K562 (cell line): ENCODE results near the gene TTC38. TPM values are rescaled to one million over a fixed set of nuclear protein-coding genes. Genes with fewer than 3 reads are reported as not detected.

ENCODE experiments used
- ATAC-seq: fragments of 200-7000 bp; cut with Tn5 transposase; 3 replicates; pipeline ENCODE4 v1.9.1; 2020; ENCODE audit warnings: moderate library complexity
- BruUV-seq: library from RNA; stranded (reverse); fragments of 400-500 nt; replicated peaks from 2 replicates; lab custom pipeline; 2021; lab: Mats Ljungman, UMichigan
- CTCF ChIA-PET: fragments of 300-600 bp; formaldehyde crosslinking; extraction: SDS; loops from one replicate; lab custom pipeline; 2021; ENCODE audit warnings: low intra/inter-chr PET ratio; lab: Yijun Ruan, JAX
- POLR2A ChIA-PET: fragments of 300-600, 350-650 bp; sonication (Branson Sonifier 250); formaldehyde crosslinking; extraction: SDS; loops from one replicate; lab custom pipeline; 2021; ENCODE audit warnings: antibody characterized with exemption, inconsistent platforms; lab: Yijun Ruan, JAX
- DNase-seq, 4 experiments: peaks; one replicate each; pipeline versions ENCODE4 v3.0.0 to v3.0.0-alpha.2; 2011 to 2018; ENCODE audit warnings: low spot score in 3 of 4, mixed read lengths in 3 of 4; ENCODE audit errors: extremely low read depth in 1 of 4
- FAIRE-seq: peaks from 2 replicates; lab custom pipeline; 2011; peaks lifted over from hg19 to GRCh38; lab: Jason Lieb, UNC
- H2AFZ ChIP-seq: 2 replicates; pipeline ENCODE4 v1.6.0; 2011; ENCODE audit warnings: low read depth, low read length, control low read depth, inconsistent platforms
- H3K27ac ChIP-seq: fragments of 200-600 bp; 3 replicates; pipeline ENCODE4 v1.8.0; 2011; ENCODE audit warnings: low read depth, mild to moderate bottlenecking, control low read depth, inconsistent platforms, low read length, moderate library complexity, mixed read lengths; ENCODE audit errors: extremely low read depth
- H3K27me3 ChIP-seq, 2 experiments: fragments of 300-600 bp in 1 of 2; 2 replicates in 1 of 2; 3 replicates in 1 of 2; pipeline versions ENCODE4 v1.6.0 to v1.8.0; 2011; ENCODE audit warnings: inconsistent platforms in 2 of 2, low read length in 2 of 2, mild to moderate bottlenecking in 1 of 2, mixed read lengths in 1 of 2, moderate library complexity in 1 of 2; ENCODE audit not compliant: control insufficient read depth in 2 of 2, insufficient read depth in 2 of 2
- H3K36me3 ChIP-seq: fragments of 300-600 bp; 3 replicates; pipeline ENCODE4 v1.8.0; 2011; ENCODE audit warnings: mild to moderate bottlenecking, low read length, inconsistent platforms; ENCODE audit not compliant: control insufficient read depth, insufficient read depth
- H3K4me1 ChIP-seq, 2 experiments: fragments of 200-600 bp in 1 of 2; replicated peaks in 1 of 2; 2 replicates in 1 of 2; 3 replicates in 1 of 2; pipeline versions ENCODE4 v1.5.1 to v1.8.0; 2011; ENCODE audit warnings: inconsistent platforms in 2 of 2, low read length in 2 of 2, mild to moderate bottlenecking in 1 of 2, mixed read lengths in 1 of 2, moderate library complexity in 1 of 2; ENCODE audit not compliant: control insufficient read depth in 2 of 2, insufficient read depth in 2 of 2
- H3K4me2 ChIP-seq: 2 replicates; pipeline ENCODE4 v1.6.1; 2011; ENCODE audit warnings: low read length, control low read depth, inconsistent platforms, mixed read lengths; ENCODE audit not compliant: insufficient read depth
- H3K4me3 ChIP-seq: fragments of 200-600 bp; sonication (generic), shearing (Covaris generic); 2 replicates; pipeline ENCODE4 v1.5.1; 2016; ENCODE audit warnings: control low read depth, inconsistent platforms
- H3K79me2 ChIP-seq: fragments of 200-600 bp; 3 replicates; pipeline ENCODE4 v1.8.0; 2011; ENCODE audit warnings: low read length, inconsistent platforms; ENCODE audit not compliant: control insufficient read depth, insufficient read depth
- H3K9ac ChIP-seq, 2 experiments: 2 replicates each; pipeline versions ENCODE4 v1.6.0 to v1.6.1; 2011; ENCODE audit warnings: low read depth in 2 of 2, low read length in 2 of 2, control low read depth in 1 of 2, inconsistent platforms in 1 of 2, mild to moderate bottlenecking in 1 of 2, mixed read lengths in 1 of 2; ENCODE audit not compliant: insufficient read depth in 1 of 2
- H3K9me1 ChIP-seq: one replicate; pipeline ENCODE4 v1.6.0; 2011; ENCODE audit warnings: inconsistent platforms, mild to moderate bottlenecking, low read length, moderate library complexity; ENCODE audit not compliant: control insufficient read depth, insufficient read depth
- H3K9me3 ChIP-seq: replicated peaks from 2 replicates; pipeline ENCODE4 v1.5.1; 2011; ENCODE audit warnings: low read depth, low read length, inconsistent platforms; ENCODE audit not compliant: control insufficient read depth, insufficient read depth
- H4K20me1 ChIP-seq: replicated peaks from 2 replicates; pipeline ENCODE4 v1.6.1; 2011; ENCODE audit warnings: low read length, inconsistent platforms, mixed read lengths; ENCODE audit not compliant: control insufficient read depth, insufficient read depth
- HMG20A ChIP-seq: fragments of 450-650 bp; formaldehyde crosslinking; conservative IDR thresholded peaks from 2 replicates; pipeline ENCODE4 v1.4.0; 2020; ENCODE audit warnings: mild to moderate bottlenecking, mixed read lengths
- POLR2G ChIP-seq: fragments of 200-400 bp; formaldehyde crosslinking; IDR thresholded peaks from 2 replicates; pipeline ENCODE4 v1.6.1; 2017; ENCODE audit warnings: low read depth, mild to moderate bottlenecking, antibody characterized with exemption, low read length, moderate library complexity
- PPARD ChIP-seq: fragments of 250-450 bp; sonication (Bioruptor Pico); IDR thresholded peaks from 2 replicates; pipeline ENCODE4 v1.8.0; 2022; ENCODE audit warnings: inconsistent platforms, mild to moderate bottlenecking, moderate library complexity
- RBFOX2 ChIP-seq: fragments of 200-400 bp; formaldehyde crosslinking; IDR thresholded peaks from 2 replicates; pipeline ENCODE4 v1.6.1; 2017; ENCODE audit warnings: low read depth, mild to moderate bottlenecking, low read length, moderate library complexity
- WGBS: fragments of 100-300 bp; shearing (Covaris generic); methylation state at CpG from one replicate; pipeline ENCODE4 v1.1.6; 2016; ENCODE audit warnings: low coverage, mixed read lengths; ENCODE audit not compliant: insufficient coverage; ENCODE audit errors: missing lambda C conversion rate; 5-methylcytosine and 5-hydroxymethylcytosine counted together
- in situ Hi-C: fragments of 300-500 bp; cut with MboI; formaldehyde crosslinking; loops from 4 replicates; pipeline ENCODE4 v1.15.0; 2018; ENCODE audit warnings: inconsistent platforms, mixed read lengths
- intact Hi-C: fragments of 100-400 bp; cut with micrococcal nuclease; formaldehyde crosslinking; loops from 2 replicates; pipeline ENCODE4 v1.14.2; 2022
- polyA plus RNA-seq, 8 experiments: library from polyadenylated mRNA; depleted of rRNA in 4 of 8; stranded (reverse) in 5 of 8; unstranded in 3 of 8; fragments of >200 nt; fragmentation: Nextera tagmentation in 2 of 8; fragmentation: Illumina TruSeq in 1 of 8; extraction: Ambion mirVana in 2 of 8; extraction: Trizol in 1 of 8; gene quantifications; 2 replicates each; pipeline versions ENCODE4 v1.2.1 to v1.2.3, GENCODE V29; 2011 to 2014; ENCODE audit warnings: inconsistent platforms in 1 of 8, missing spikeins in 1 of 8
- total RNA-seq, 7 experiments: library from RNA; depleted of rRNA in 6 of 7; stranded (reverse); fragments of >200 nt in 6 of 7; fragmentation: Illumina TruSeq in 2 of 7; extraction: Trizol in 2 of 7; gene quantifications; 2 replicates each; pipeline versions ENCODE4 v1.2.1 to v1.2.3, GENCODE V29; 2011 to 2021; ENCODE audit warnings: low replicate concordance in 1 of 7

TTC38 gene
- total and polyA plus RNA-seq, 9 of the 15 experiments (the other 6 are each of a cell fraction or from before 2014, with no cell fraction given): 0.84 to 28.4 (median 18.1) TPM

GRCh38 chr22:46290121-46290842 lies 22.5 kb downstream of the TTC38 start:
- H3K36me3 ChIP-seq: peaks cover 22% of the 10 kb centered on the region; the same call in 2 of the 3 replicates
- POLR2A ChIA-PET: interaction anchor here (0.6 to 1.0 kb wide), 5 partner anchors 16 to 413 kb away, joined by 3 to 5 read pairs (median 3); no protein-coding TSS in a partner anchor

More at GRCh38 chr22:46290121-46290842, 22.5 kb downstream of the TTC38 start:
- in situ Hi-C loops (no loop called here), intact Hi-C loops (no loop called here)
- H3K4me3 ChIP-seq: no peak overlapping the region
- WGBS: 91% methylated on average over 8 of the region's 17 CpGs
- peak overlapping the region in 1 of 2 experiments; percentile 17; a peak in 1 of 4 replicates for H3K9ac ChIP-seq
- DNase-seq: no peak
- no peaks in the 10 kb centered on the region for H3K9me3 ChIP-seq
- BruUV-seq: no TSS peak
- FAIRE-seq: no peak
- H3K9me1 ChIP-seq: no peaks in the 10 kb centered on the region
- H4K20me1 ChIP-seq: no peaks in the 10 kb centered on the region
- TF ChIP-seq HMG20A (no peak), PPARD (no peak), RBFOX2 (0 out of 2 replicates have a peak, but pooled peaks have one; percentile 9), POLR2G (peak; percentile 45; the same call in 1 of the 2 replicates)
- H3K79me2 ChIP-seq: no peaks in the 10 kb centered on the region
- peaks cover 0 to 19% of the 10 kb centered on the region in 2 experiments; a peak in 2 of 5 replicates for H3K4me1 ChIP-seq
- H3K4me2 ChIP-seq: no peak overlapping the region
- H3K27ac ChIP-seq: no peak overlapping the region
- H2AFZ ChIP-seq: no peak overlapping the region
- no peak for ATAC-seq
- CTCF ChIA-PET: no interaction called here
- H3K27me3 ChIP-seq: no peaks in the 10 kb centered on the region
